ENCODE results near the gene GUCA2A. TPM values are rescaled to one million over a fixed set of nuclear protein-coding genes. Genes with fewer than 3 reads are reported as not detected.

GUCA2A gene
- total RNA-seq, 1 donor from 2014 or later = not detected

- DNase-seq (ENCODE audit: low spot score, unreplicated experiment) = no peak
- TF ChIP-seq, protein P1, sequence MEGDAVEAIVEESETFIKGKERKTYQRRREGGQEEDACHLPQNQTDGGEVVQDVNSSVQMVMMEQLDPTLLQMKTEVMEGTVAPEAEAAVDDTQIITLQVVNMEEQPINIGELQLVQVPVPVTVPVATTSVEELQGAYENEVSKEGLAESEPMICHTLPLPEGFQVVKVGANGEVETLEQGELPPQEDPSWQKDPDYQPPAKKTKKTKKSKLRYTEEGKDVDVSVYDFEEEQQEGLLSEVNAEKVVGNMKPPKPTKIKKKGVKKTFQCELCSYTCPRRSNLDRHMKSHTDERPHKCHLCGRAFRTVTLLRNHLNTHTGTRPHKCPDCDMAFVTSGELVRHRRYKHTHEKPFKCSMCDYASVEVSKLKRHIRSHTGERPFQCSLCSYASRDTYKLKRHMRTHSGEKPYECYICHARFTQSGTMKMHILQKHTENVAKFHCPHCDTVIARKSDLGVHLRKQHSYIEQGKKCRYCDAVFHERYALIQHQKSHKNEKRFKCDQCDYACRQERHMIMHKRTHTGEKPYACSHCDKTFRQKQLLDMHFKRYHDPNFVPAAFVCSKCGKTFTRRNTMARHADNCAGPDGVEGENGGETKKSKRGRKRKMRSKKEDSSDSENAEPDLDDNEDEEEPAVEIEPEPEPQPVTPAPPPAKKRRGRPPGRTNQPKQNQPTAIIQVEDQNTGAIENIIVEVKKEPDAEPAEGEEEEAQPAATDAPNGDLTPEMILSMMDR (IDR thresholded peaks at IDR 0.05; ENCODE audit: unreplicated experiment) = no peak
- H3K36me3 Mint-ChIP-seq (ENCODE audit: insufficient read depth) = peaks cover 27% of the 10 kb centered on the region
- H3K9me3 Mint-ChIP-seq (ENCODE audit: low read depth) = no peaks in the 10 kb centered on the region
- no peak overlapping the region for H3K4me3 Mint-ChIP-seq (ENCODE audit: low read depth)
- no peaks in the 10 kb centered on the region for H3K27me3 Mint-ChIP-seq
- H3K27ac Mint-ChIP-seq = no peak overlapping the region
- peaks cover 7% of the 10 kb centered on the region for H3K4me1 Mint-ChIP-seq (ENCODE audit: low read depth)
These were observed 26.8 kb upstream of the GUCA2A start for GRCh38 chr1:42191319-42191718.

DNA sequence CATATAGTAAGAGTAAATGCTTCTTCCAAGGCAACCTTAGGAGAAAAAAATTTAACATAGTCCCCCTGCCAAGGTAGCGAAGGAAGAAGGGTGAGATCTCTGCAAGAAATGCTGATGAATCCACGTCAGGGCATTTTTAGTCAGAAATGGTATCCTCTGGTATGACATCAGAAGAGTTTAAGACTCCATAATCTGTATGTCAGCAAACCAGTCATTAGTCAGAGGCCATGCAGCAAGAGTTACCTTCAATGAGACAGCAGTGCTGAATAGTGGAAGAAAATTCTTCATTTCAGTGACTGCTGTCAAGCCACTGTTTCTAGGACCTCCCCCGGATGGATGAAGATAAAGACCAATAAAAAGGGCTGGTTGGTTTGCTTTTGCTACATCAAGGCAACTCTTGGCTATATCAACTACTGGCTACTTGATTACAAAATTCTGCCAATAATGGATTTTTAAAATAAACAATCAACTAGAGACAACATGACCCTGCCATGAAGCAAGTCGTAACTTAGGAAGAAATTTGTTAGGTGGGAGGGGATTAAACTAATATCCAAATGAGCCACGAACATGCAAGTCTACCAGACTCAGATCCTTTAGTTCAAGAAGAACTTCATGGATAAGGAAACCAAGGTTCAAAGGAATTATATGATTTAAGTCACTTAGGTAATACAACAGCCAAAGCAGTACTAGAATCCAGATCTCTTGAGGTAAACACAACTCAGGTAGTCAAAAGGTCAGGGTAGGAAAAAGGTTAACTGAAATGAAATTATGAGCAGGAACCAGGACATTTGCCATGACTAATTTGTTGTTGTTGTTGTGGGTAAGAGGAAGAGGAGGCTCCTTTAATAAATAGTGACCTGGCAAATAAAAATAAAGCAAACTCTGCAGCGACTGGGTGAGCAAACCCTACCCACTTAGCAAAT, 25.6 kb upstream of the GUCA2A start:
- H3K27me3 Mint-ChIP-seq = no peaks in the 10 kb centered on the region
- H3K27ac Mint-ChIP-seq = no peak overlapping the region
- H3K4me1 Mint-ChIP-seq (ENCODE audit: low read depth) = peaks cover 7% of the 10 kb centered on the region
- H3K36me3 Mint-ChIP-seq (ENCODE audit: insufficient read depth) = peaks cover 34% of the 10 kb centered on the region
- no peak for DNase-seq (ENCODE audit: low spot score, unreplicated experiment)
- TF ChIP-seq, protein P1 (IDR thresholded peaks at IDR 0.05; ENCODE audit: unreplicated experiment) = no peak
- no peak overlapping the region for H3K4me3 Mint-ChIP-seq (ENCODE audit: low read depth)
- no peaks in the 10 kb centered on the region for H3K9me3 Mint-ChIP-seq (ENCODE audit: low read depth)

DNA sequence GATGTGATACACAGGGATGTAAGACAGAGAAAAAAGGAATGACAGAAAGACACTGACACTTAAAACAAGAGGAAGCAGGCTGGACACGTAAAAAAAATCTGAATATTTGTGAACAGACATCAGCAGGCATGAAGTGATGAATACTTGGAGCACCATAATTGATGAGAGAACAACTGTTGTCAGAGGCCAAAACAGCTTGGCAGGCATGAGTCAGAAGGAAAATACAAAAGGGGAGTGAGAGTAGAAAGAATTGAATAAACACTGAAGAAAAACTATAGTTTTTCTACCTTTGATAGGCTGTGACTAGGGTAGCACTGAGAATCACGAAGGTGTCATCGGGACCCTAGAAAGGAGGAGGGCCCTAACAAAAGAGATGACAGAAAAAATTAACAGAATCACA, 21.6 kb upstream of the GUCA2A start:
- no peak for DNase-seq (ENCODE audit: low spot score, unreplicated experiment)
- no peaks in the 10 kb centered on the region for H3K9me3 Mint-ChIP-seq (ENCODE audit: low read depth)
- no peaks in the 10 kb centered on the region for H3K27me3 Mint-ChIP-seq
- peaks cover 7% of the 10 kb centered on the region for H3K4me1 Mint-ChIP-seq (ENCODE audit: low read depth)
- H3K27ac Mint-ChIP-seq = no peak overlapping the region
- H3K36me3 Mint-ChIP-seq (ENCODE audit: insufficient read depth) = peaks cover 30% of the 10 kb centered on the region
- H3K4me3 Mint-ChIP-seq (ENCODE audit: low read depth) = no peak overlapping the region
- TF ChIP-seq, protein P1 (IDR thresholded peaks at IDR 0.05; ENCODE audit: unreplicated experiment) = no peak

GRCh38 chr1:42184616-42185015, 20.1 kb upstream of the GUCA2A start:
- Mint-ChIP-seq H3K9me3 (ENCODE audit: low read depth) (no peaks in the 10 kb centered on the region), H3K4me1 (ENCODE audit: low read depth) (peaks cover 7% of the 10 kb centered on the region), H3K4me3 (ENCODE audit: low read depth) (no peak overlapping the region), H3K36me3 (ENCODE audit: insufficient read depth) (peaks cover 24% of the 10 kb centered on the region), H3K27me3 (no peaks in the 10 kb centered on the region), H3K27ac (no peak overlapping the region)
- DNase-seq (ENCODE audit: low spot score, unreplicated experiment) = no peak
- TF ChIP-seq, protein P1 (IDR thresholded peaks at IDR 0.05; ENCODE audit: unreplicated experiment) = no peak

DNA sequence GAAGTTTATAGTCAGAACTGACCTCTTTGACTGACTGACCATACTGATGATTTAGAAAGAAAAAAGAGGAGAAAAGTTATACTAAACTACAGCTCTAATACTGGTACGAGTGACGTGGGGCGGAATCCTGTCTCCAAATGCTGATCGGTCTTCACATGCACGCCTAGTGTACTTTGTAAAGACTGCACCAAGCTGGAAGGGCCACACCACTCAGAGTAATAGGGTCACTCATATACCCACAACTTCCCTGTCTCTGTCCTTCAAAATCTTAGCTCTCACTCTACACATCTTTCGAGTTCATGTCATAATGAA, 19.4 kb upstream of the GUCA2A start:
- no peak overlapping the region for H3K27ac Mint-ChIP-seq
- H3K9me3 Mint-ChIP-seq (ENCODE audit: low read depth) = no peaks in the 10 kb centered on the region
- DNase-seq (ENCODE audit: low spot score, unreplicated experiment) = no peak

More for the DNA sequence above, 19.4 kb upstream of the GUCA2A start:
- Mint-ChIP-seq H3K36me3 (ENCODE audit: insufficient read depth) (peaks cover 22% of the 10 kb centered on the region), H3K27me3 (no peaks in the 10 kb centered on the region), H3K4me3 (ENCODE audit: low read depth) (no peak overlapping the region), H3K4me1 (ENCODE audit: low read depth) (peaks cover 7% of the 10 kb centered on the region)
- TF ChIP-seq, protein P1 (IDR thresholded peaks at IDR 0.05; ENCODE audit: unreplicated experiment) = no peak
